Mucosa of descending colon (tissue), 3 donors: ENCODE measurements around the gene PLEKHG1. TPM values are rescaled to one million over a fixed set of nuclear protein-coding genes. Genes with fewer than 3 reads are reported as not detected.
A peak's percentile ranks its signal among the peaks of the same experiment; 100 is the strongest.

ENCODE experiments used
- ATAC-seq: fragments of 200-7000 bp; cut with Tn5 transposase; one replicate; pipeline ENCODE4 v1.9.1; 2020; ENCODE audit warnings: mild to moderate bottlenecking, moderate library complexity
- DNase-seq, 3 donors: peaks; one replicate each; pipeline ENCODE4 v3.0.0-alpha.2; 2020
- H3K36me3 ChIP-seq: fragments of 200-600 bp; one replicate; pipeline ENCODE4 v1.8.0; 2021; ENCODE audit warnings: low read depth, mild to moderate bottlenecking
- H3K4me1 ChIP-seq: fragments of 200-600 bp; one replicate; pipeline ENCODE4 v1.8.0; 2021; ENCODE audit warnings: low read depth, mild to moderate bottlenecking
- H3K4me3 ChIP-seq: fragments of 200-600 bp; one replicate; pipeline ENCODE4 v1.8.0; 2021; ENCODE audit warnings: mild to moderate bottlenecking
- H3K9me3 ChIP-seq: fragments of 200-600 bp; one replicate; pipeline ENCODE4 v1.8.0; 2021; ENCODE audit warnings: mild to moderate bottlenecking
- intact Hi-C, 2 donors: fragments of 100-400 bp; cut with DNase I in 1 of 2; cut with micrococcal nuclease in 1 of 2; formaldehyde crosslinking; loops; one replicate each; pipeline versions ENCODE4 v1.11.0 to v1.11.1; 2022; cut with DNase I, micrococcal nuclease
- total RNA-seq, 3 donors: library from RNA; stranded (reverse); fragmentation: NEBNext Ultra II Directional in 2 of 3; extraction: Animal tissue kit (Norgen Biotek cat#: 25700) in 2 of 3; gene quantifications; one replicate each; pipeline versions ENCODE4 v1.2.1 to v1.2.4, GENCODE V29; 2021 to 2023
- TF ChIP-seq, protein P1 (sequence below): fragments of 200-600 bp; IDR thresholded peaks from one replicate; pipeline ENCODE4 v1.8.0; 2022; ENCODE audit warnings: antibody characterized with exemption, mild to moderate bottlenecking
- donor health status: DM: no; HTN: no; CAD: no; lungs with moderate emphysema.
- donor health status: DM: no; HTN: no; CAD: no.
- donor health status: DM: no; HTN: yes; CAD: no.

The PLEKHG1 gene
- total RNA-seq, 3 donors from 2014 or later, result 24.1 to 49.2 (median 29.1) TPM

DNA sequence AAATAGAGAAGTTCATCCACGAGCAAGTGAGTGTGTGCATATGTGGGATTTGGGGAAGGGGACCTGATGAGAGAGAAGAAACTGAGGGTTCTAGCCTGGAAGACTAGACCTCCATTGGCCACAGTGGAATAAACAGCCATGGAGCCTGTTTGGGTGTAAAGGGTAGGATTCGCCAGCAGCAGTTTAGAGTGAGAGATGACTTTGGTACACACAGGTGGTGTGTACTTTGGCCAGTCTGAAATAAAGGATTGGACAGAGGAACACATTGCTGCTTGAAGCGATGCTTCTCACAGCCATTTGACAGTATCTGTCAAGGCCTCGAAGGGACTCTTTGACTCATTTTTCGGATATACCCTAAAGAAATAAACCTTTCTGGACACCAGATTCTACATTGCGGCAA lies 29.2 kb downstream of the PLEKHG1 start:
- Histone ChIP-seq H3K4me1 (peaks cover 27% of the 10 kb centered on the region), H3K36me3 (no peaks in the 10 kb centered on the region), H3K9me3 (no peaks in the 10 kb centered on the region), H3K4me3 (no peak overlapping the region)
- intact Hi-C loops, result no loop called here
- DNase-seq, result no peak
- TF ChIP-seq, protein P1, sequence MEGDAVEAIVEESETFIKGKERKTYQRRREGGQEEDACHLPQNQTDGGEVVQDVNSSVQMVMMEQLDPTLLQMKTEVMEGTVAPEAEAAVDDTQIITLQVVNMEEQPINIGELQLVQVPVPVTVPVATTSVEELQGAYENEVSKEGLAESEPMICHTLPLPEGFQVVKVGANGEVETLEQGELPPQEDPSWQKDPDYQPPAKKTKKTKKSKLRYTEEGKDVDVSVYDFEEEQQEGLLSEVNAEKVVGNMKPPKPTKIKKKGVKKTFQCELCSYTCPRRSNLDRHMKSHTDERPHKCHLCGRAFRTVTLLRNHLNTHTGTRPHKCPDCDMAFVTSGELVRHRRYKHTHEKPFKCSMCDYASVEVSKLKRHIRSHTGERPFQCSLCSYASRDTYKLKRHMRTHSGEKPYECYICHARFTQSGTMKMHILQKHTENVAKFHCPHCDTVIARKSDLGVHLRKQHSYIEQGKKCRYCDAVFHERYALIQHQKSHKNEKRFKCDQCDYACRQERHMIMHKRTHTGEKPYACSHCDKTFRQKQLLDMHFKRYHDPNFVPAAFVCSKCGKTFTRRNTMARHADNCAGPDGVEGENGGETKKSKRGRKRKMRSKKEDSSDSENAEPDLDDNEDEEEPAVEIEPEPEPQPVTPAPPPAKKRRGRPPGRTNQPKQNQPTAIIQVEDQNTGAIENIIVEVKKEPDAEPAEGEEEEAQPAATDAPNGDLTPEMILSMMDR, result no peak
- peak; percentile 13 for ATAC-seq

DNA sequence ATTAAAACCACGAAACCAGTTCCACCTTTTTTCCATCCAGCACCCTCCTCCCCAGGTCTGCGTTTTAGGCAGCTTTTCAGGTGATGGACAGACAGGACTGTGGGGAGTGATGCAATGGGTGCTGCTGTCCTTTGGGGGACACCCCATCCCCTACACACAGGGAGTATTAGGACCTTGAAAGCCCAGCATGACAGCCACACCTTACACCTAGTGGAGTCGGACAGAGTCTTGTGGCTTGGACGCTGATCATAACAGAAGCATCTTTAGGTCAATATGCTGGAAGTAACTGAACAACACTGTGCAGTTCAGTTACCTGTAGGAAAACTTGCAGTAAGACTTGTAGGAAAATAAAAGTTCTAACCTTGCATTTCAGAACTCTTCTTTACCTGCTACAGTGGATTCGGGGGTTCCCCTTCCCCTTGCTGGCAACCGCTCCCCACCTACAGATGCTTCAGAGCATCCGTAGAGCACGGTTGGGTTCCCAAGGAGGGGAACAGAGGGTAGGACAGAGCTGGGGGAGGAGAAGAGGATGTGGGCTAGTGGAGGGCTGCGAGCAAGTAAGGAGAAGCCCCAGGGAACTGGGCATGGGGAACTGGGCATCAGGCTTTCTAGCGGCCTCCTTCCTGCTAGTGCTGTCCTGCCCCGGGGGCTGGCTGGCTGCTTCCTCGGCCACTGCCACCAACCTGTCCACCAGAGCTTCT lies 31.7 kb downstream of the PLEKHG1 start:
- peaks cover 27% of the 10 kb centered on the region for H3K4me1 ChIP-seq
- ATAC-seq (peak; percentile 43), DNase-seq (peak in 1 of 3 donors; percentile 56)
- no peaks in the 10 kb centered on the region for H3K9me3 ChIP-seq
- intact Hi-C loops, result no loop called here
- TF ChIP-seq, protein P1, result no peak
- no peak overlapping the region for H3K4me3 ChIP-seq
- no peaks in the 10 kb centered on the region for H3K36me3 ChIP-seq

DNA sequence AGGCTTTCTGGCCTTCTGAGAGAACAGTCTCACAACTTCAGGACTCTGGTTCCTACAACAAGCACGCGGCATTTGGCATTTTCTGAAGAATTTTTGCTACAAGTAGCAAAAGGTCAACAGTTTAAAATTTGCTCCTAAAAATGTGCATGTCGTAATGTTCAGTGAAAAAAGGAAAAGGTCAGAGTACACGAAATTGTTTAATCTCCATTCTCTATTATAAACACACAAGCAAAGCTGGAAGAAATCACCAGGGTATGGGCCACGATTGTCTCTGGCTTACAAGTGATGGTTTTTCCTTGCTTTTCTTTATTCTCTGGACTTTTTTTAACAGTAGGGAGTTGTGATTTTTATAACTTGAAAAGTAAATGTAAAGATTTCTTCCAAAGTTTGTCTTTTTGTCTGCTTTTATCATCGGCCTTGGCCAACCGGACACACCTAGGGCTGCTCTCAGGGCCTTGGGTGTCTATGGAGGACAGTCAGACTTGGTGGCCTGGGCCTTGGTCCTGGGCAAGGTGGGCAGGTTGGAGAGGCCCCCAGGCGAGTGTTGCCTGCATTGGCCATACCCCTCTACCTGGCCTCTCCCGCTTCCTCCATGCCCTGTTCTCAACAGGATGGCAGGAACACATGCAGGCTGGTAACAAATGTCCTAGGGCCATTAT lies 32.4 kb downstream of the PLEKHG1 start:
- ATAC-seq (no peak), DNase-seq (no peak)
- no peaks in the 10 kb centered on the region for H3K9me3 ChIP-seq
- intact Hi-C loops, result no loop called here
- TF ChIP-seq, protein P1, result no peak
- H3K4me1 ChIP-seq, result peaks cover 24% of the 10 kb centered on the region
- H3K4me3 ChIP-seq, result no peak overlapping the region
- H3K36me3 ChIP-seq, result no peaks in the 10 kb centered on the region

DNA sequence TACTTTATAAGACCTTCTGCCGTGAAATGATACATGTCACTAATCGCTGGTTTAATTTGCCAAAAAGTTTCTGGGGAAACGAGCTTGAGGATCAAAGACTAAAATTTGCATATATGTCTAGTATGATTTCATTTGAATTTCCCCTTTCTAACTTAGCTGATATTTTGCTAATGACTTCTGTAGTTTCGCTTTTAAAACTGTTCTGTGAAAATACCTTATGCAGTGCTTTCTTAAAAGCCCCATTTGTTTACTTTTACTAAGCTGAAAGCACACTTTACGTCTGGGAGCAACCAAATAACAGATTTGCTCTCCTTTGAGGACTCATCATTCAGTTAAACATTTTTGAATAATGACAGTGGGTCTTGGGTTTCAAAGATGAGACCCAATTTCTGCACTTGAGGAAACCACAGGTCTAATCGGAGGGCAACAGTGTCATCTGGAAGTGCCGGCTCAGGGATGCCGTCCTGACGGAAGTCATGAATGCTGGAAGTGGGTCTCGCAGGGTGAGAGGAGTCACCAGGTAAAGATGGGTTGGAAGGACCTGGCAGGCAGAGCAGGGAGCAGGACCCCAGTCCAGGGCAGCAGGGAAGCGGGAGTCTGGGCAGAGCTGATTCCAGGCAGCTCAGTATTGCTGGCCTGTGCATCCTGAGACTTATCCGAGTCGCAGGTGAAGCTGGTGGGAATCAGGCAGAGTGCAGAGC lies 33.2 kb downstream of the PLEKHG1 start:
- no peak for DNase-seq
- H3K4me3 ChIP-seq, result no peak overlapping the region

DNA sequence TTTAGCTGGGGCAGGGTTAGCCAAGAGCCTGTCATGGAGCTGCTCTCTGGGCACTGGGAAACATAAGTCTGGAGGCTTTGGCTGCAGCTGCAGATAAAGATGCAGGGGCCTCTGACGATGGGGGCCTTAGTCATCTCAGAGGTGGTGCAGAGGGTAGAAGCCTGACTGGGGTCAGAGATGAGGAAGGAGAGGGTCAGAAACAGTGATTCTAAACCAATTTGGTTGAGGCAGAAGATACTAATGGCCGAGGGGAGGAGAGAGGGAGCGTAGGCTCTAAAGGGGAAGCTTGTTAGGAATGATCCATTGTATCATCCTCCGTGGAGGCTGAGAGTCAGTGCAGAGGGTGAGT lies 33.8 kb downstream of the PLEKHG1 start:
- no peaks in the 10 kb centered on the region for H3K9me3 ChIP-seq
- no peak overlapping the region for H3K4me3 ChIP-seq
- no peaks in the 10 kb centered on the region for H3K36me3 ChIP-seq
- peaks cover 13% of the 10 kb centered on the region for H3K4me1 ChIP-seq
- ATAC-seq (peak; percentile 10), DNase-seq (no peak)
- intact Hi-C loops, result no loop called here
- TF ChIP-seq, protein P1, result no peak

More for the DNA sequence above, 33.2 kb downstream of the PLEKHG1 start:
- intact Hi-C loops, result no loop called here
- peak; percentile 4 for ATAC-seq
- TF ChIP-seq, protein P1, result no peak
- H3K36me3 ChIP-seq, result no peaks in the 10 kb centered on the region
- H3K4me1 ChIP-seq, result peaks cover 16% of the 10 kb centered on the region
- H3K9me3 ChIP-seq, result no peaks in the 10 kb centered on the region
